Panc1 (cell line): ENCODE results near the gene TGM5.

ENCODE experiments used
- POLR2AphosphoS5 ChIP-seq: IDR thresholded peaks from 2 replicates; pipeline ENCODE4 v1.6.1; 2012; ENCODE audit warnings: mild to moderate bottlenecking, low read depth, low read length, moderate library complexity
- SIN3A ChIP-seq: IDR thresholded peaks from 2 replicates; pipeline ENCODE4 v1.6.1; 2012; ENCODE audit warnings: low read depth, mild to moderate bottlenecking, low read length, moderate library complexity, borderline replicate concordance; ENCODE audit not compliant: insufficient read depth
- TCF7L2 ChIP-seq: IDR thresholded peaks from 2 replicates; pipeline ENCODE4 v1.6.1; 2011; ENCODE audit warnings: mild to moderate bottlenecking, low read depth, low read length, inconsistent platforms
- TF ChIP-seq, protein P1 (sequence below): fragments of 450-650 bp; IDR thresholded peaks from 2 replicates; pipeline ENCODE4 v1.5.1; 2017; ENCODE audit warnings: mild to moderate bottlenecking
- TF ChIP-seq, protein P2 (sequence below), 2 experiments: IDR thresholded peaks; 2 replicates each; pipeline ENCODE4 v1.6.1; 2011 to 2012; ENCODE audit warnings: low read depth in 2 of 2, control low read depth in 1 of 2, low read length in 1 of 2, mild to moderate bottlenecking in 1 of 2, moderate library complexity in 1 of 2; ENCODE audit not compliant: insufficient read depth in 1 of 2

DNA sequence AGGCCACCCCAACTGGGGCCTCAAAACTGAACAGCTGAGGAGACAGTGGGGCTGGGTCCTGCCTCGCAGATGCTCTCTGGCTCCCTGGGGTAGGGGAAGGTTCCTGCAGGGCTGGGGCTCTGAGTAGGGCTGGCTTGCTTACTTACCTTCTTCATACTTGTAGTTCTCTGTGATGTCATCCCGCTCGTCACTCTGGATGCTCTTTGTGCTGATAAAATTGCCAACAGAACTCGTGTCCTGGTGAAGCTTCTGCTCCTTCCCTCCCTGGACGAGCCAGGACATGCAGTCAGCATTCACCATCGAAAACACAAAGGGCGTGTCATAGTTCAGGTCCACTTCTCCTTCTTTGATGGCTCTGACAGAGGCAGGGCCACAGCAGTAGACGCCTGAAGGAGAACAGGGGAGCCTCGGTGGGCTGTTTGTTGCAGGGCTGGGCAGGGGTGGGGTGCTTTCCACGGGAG lies 28.0 kb downstream of the TGM5 start:
- TF ChIP-seq POLR2AphosphoS5 (no peak), SIN3A (no peak), TCF7L2 (no peak)
- TF ChIP-seq, protein P1, sequence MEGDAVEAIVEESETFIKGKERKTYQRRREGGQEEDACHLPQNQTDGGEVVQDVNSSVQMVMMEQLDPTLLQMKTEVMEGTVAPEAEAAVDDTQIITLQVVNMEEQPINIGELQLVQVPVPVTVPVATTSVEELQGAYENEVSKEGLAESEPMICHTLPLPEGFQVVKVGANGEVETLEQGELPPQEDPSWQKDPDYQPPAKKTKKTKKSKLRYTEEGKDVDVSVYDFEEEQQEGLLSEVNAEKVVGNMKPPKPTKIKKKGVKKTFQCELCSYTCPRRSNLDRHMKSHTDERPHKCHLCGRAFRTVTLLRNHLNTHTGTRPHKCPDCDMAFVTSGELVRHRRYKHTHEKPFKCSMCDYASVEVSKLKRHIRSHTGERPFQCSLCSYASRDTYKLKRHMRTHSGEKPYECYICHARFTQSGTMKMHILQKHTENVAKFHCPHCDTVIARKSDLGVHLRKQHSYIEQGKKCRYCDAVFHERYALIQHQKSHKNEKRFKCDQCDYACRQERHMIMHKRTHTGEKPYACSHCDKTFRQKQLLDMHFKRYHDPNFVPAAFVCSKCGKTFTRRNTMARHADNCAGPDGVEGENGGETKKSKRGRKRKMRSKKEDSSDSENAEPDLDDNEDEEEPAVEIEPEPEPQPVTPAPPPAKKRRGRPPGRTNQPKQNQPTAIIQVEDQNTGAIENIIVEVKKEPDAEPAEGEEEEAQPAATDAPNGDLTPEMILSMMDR = no peak
- TF ChIP-seq, protein P2, sequence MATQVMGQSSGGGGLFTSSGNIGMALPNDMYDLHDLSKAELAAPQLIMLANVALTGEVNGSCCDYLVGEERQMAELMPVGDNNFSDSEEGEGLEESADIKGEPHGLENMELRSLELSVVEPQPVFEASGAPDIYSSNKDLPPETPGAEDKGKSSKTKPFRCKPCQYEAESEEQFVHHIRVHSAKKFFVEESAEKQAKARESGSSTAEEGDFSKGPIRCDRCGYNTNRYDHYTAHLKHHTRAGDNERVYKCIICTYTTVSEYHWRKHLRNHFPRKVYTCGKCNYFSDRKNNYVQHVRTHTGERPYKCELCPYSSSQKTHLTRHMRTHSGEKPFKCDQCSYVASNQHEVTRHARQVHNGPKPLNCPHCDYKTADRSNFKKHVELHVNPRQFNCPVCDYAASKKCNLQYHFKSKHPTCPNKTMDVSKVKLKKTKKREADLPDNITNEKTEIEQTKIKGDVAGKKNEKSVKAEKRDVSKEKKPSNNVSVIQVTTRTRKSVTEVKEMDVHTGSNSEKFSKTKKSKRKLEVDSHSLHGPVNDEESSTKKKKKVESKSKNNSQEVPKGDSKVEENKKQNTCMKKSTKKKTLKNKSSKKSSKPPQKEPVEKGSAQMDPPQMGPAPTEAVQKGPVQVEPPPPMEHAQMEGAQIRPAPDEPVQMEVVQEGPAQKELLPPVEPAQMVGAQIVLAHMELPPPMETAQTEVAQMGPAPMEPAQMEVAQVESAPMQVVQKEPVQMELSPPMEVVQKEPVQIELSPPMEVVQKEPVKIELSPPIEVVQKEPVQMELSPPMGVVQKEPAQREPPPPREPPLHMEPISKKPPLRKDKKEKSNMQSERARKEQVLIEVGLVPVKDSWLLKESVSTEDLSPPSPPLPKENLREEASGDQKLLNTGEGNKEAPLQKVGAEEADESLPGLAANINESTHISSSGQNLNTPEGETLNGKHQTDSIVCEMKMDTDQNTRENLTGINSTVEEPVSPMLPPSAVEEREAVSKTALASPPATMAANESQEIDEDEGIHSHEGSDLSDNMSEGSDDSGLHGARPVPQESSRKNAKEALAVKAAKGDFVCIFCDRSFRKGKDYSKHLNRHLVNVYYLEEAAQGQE (IDR thresholded peaks at IDR 0.05; ENCODE audit: insufficient read depth in 1 of 2, low read depth in 2 of 2, low read length in 1 of 2) = no peak
